ENCODE measurements around the gene LOC101059915.
"Not testable (repeated sequence)": the region's sequence is repeated elsewhere in the genome, so short reads cannot be mapped to it uniquely, and the experiment has no call there.

The LOC101059915 gene

DNA sequence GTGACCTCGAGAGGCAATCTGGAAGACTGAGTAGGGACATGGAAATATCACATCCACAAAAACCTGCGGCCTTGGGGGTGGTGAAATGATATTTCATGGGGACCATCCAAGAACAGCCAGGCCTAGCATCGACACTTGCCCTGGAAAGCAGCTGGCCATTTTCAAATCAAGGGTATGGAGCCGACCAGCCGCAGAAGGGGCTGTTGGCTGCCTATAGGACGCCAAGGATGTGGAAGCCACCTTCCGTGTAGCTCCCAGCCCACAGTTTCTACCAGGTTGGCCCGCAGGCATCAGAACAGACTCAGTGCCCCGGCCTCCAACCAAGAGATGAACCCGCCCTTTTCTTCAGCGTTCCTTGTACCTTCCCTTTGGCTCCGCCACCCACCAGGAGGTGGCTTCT lies 5.4 kb upstream of the LOC101059915 start:
- Mint-ChIP-seq H3K36me3 (no peaks in the 10 kb centered on the region), H3K4me3 (no peak overlapping the region), H3K27ac (no peak overlapping the region), H3K4me1 (peaks cover 14% of the 10 kb centered on the region), H3K27me3 (no peaks in the 10 kb centered on the region), H3K9me3 (no peaks in the 10 kb centered on the region)

DNA sequence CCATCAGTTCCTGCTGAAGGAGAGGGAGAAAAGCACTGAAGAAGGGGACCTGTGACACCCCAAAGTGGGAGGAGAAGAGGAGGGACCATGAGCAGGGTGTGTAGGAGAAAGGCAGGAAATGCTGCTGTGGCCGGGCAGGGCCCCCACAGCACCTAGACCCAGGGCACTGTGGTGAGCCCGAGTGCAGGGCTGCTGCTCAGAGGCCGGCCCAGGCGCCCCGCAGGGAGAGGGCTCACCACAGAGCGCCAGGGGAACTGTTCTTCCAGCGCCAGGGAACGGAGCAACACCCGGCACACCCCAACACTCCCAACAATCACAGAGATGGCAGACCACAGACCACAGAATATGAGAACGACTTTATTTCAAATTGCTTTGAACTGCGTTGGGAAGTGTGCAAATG lies 4.7 kb upstream of the LOC101059915 start:
- H3K36me3 Mint-ChIP-seq, H3K9me3 Mint-ChIP-seq, H3K27me3 Mint-ChIP-seq: not testable (repeated sequence)
- H3K27ac Mint-ChIP-seq, result peak overlapping the region; percentile 78
- peaks cover 14% of the 10 kb centered on the region for H3K4me1 Mint-ChIP-seq
- H3K4me3 Mint-ChIP-seq, result peak overlapping the region; percentile 58

DNA sequence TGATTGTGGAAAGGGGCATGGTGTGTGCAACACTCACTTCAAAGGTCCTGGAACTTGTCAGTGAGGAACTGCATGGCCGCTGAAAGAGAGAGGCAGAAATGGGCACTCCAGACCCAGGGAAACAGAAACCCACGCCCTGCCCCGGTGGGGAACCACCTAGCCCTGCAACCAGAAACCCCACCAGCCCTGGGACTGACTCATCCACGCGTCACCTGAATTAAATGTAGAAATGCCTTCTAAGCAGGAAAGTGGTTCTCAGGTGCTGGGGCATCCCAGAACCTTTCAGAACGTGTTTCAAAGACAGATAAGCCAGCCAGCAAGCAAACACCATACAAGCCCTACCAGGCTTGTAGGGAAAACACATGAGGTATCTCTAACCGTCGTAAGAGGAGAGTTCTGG lies 4.1 kb upstream of the LOC101059915 start:
- H3K36me3 Mint-ChIP-seq, H3K27me3 Mint-ChIP-seq, H3K9me3 Mint-ChIP-seq, H3K27ac Mint-ChIP-seq: not testable (repeated sequence)
- Mint-ChIP-seq H3K4me3 (peak overlapping the region; percentile 60), H3K4me1 (peaks cover 14% of the 10 kb centered on the region)

DNA sequence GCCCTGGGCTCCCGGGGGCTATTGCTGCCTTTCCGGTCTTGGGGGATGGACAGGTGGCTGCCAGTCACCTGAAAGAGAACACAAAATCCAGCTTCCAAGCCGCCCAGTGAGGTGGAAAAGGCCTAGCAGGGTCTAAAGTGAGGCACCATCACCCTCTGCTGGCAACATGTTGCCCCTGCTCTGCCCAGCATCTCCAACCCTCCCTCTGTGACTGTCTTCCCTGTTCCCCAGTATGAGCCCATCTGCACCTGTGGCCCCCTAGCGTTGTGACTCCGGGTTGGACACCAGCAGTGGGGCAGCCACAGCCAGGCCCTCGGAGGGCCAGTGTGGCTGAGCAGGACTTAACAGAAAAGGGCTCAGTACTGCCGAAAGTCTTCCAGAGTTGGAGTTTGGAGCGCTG lies 3.1 kb upstream of the LOC101059915 start:
- not testable (repeated sequence) for H3K27me3 Mint-ChIP-seq, H3K4me3 Mint-ChIP-seq, H3K9me3 Mint-ChIP-seq, H3K27ac Mint-ChIP-seq, H3K36me3 Mint-ChIP-seq
- peaks cover 14% of the 10 kb centered on the region for H3K4me1 Mint-ChIP-seq

DNA sequence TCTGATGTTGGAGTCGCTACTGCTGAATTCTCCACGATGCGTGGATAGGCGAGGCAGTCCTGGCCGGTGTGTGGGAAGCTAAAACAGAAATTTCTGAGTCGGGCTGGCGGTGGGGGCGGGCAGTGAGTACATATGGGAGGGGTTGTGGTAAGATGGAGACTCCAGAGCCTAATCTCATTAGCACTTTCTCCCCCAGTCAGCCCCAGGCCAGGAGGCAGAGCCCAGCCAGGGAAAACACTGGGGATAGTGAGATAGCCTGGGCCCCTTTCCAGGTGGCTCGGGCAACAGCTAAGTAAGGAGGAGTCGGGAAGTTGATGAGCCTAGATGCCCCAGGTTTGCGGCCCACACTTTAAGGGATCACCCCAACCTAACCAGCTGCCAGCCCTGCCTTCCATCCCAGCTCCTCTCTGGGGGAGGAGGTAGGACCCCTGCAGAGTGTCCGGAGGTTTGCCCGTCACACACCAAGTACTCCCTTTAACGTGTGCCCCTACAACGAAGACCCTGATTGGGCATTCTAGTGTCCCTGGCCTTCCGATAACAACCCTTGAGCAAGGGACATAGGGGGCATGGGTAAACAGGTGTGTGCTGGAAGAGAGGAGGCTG lies 2.4 kb upstream of the LOC101059915 start:
- no peak overlapping the region for H3K4me3 Mint-ChIP-seq
- H3K36me3 Mint-ChIP-seq, result no peaks in the 10 kb centered on the region
- H3K27me3 Mint-ChIP-seq, result no peaks in the 10 kb centered on the region
- H3K27ac Mint-ChIP-seq, result no peak overlapping the region
- no peaks in the 10 kb centered on the region for H3K9me3 Mint-ChIP-seq
- H3K4me1 Mint-ChIP-seq, result peaks cover 14% of the 10 kb centered on the region

DNA sequence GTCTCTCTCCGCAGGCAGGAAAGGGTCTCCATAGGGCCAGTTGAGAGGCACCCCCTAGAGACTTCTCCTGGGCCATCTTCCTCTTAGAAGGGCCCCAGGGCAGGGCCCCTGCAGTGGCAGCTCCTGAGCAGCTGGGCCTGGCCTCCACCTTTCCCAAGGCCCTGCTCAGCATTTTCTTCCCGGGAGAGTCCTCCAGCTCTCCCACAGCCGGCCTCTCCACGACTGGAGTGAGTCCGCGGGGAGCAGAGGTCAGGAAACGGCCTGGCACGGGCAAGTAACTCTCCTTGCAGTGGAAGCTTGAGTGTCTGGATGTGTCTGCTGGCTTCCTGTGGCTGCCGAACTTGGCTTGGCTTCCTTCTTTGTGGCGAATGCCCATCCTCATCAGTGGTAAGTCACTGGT lies 1.6 kb upstream of the LOC101059915 start:
- Mint-ChIP-seq H3K4me1 (peaks cover 21% of the 10 kb centered on the region), H3K27me3 (no peaks in the 10 kb centered on the region), H3K27ac (no peak overlapping the region), H3K9me3 (no peaks in the 10 kb centered on the region), H3K36me3 (no peaks in the 10 kb centered on the region), H3K4me3 (no peak overlapping the region)

DNA sequence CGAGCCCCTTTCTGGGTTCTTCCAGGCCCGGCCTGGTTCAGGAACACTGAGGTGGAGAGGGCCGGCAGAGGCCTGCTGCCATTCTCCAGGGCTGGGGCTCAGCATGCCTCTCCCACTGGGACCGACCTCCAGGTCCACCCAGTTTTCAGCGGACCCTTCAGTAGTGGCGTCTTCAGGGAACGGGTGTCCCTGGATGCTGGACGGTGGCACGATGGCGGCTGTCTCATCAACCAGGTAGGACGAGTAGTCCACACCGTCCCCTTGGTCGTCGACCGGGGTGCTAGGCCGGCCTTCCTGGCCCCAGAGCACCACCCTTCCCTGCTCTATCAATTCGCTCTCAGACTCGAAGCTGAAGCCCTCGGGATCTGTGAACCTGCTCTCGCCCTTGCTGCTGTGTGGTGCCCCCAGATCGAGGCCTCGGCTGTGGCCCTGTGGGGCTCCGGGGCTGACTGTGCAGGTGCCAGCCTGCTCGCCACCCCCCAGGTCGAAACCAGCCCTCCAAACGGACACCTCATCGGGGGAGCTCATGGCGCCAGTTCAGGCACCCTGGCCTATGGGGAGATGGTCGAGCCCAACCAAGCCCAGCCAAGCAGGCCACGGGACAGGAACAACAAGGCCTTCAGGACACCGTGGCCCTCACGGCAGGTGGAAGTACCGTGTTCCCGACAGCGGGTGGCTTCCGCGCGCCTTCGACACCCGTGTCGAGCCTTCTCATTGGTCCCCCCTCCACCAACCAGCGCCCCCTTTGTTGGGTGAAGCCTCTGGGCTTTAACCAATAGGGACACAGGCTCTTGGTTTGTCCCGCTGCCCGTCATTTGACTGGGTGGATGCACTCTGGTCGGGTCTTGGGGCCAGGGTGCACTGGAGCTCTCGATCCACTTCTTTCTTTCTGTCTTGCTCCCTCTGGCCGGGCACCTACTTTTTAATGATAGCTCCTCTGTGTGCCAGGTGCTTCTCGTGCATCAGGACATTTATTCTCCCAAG lies 814 bp upstream of the LOC101059915 start:
- H3K27ac Mint-ChIP-seq, result no peak overlapping the region
- no peaks in the 10 kb centered on the region for H3K27me3 Mint-ChIP-seq
- no peaks in the 10 kb centered on the region for H3K9me3 Mint-ChIP-seq
- peaks cover 28% of the 10 kb centered on the region for H3K4me1 Mint-ChIP-seq
- H3K36me3 Mint-ChIP-seq, result no peaks in the 10 kb centered on the region
- H3K4me3 Mint-ChIP-seq, result no peak overlapping the region

DNA sequence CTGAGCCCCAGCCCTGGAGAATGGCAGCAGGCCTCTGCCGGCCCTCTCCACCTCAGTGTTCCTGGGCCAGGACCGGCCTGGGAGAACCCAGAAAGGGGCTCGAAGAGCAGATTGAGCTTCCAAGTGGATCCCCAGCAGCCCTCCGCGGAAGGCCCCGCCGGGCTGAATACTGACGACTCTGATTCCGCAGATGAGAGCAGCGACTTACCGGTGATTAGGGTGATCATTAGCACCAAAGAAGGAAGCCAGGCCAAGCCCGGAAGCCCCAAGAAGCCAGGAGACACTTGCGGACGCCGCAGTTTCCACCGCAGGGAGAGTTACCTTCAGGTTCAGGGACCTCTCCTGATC lies 876 bp downstream of the LOC101059915 start:
- no peak overlapping the region for H3K4me3 Mint-ChIP-seq
- no peaks in the 10 kb centered on the region for H3K27me3 Mint-ChIP-seq
- H3K27ac Mint-ChIP-seq, result no peak overlapping the region
- H3K36me3 Mint-ChIP-seq, result no peaks in the 10 kb centered on the region
- no peaks in the 10 kb centered on the region for H3K9me3 Mint-ChIP-seq
- H3K4me1 Mint-ChIP-seq, result peaks cover 26% of the 10 kb centered on the region

DNA sequence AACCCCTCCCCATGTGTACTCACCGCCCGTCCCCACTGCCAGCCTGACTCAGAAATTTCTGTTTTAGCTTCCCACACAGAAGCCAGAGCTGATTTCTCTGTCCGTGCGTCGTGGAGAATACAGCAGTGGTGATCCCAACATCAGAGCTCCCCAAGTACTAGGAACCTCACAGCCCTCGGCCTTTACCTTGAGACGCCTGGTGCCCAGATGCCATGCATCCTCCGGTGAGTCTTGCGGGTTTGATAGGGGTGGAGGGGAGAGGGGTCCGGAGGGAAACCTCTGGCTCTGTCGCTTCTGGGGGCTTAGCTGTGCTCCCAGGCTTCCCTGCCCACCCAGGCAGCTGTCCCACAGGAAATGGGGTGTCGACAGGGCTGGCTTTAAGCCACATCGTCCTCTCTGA lies 2.1 kb downstream of the LOC101059915 start:
- Mint-ChIP-seq H3K4me1 (peaks cover 20% of the 10 kb centered on the region), H3K9me3 (no peaks in the 10 kb centered on the region), H3K27me3 (no peaks in the 10 kb centered on the region), H3K4me3 (no peak overlapping the region), H3K27ac (no peak overlapping the region), H3K36me3 (no peaks in the 10 kb centered on the region)

DNA sequence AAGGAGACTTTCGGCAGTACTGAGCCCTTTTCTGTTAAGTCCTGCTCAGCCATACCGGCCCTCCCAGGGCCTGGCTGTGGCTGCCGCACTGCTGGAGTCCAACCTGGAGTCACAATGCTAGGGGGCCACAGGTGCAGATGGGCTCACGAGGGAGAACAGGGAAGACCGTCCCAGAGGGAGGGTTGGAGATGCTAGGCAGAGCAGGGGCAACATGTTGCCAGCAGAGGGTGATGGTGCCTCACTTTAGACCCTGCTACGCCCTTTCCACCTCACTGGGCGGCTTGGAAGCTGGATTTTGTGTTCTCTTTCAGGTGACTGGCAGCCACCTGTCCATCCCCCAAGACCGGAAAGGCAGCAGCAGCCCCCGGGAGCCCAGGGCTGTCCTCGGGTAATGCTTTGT lies 2.6 kb downstream of the LOC101059915 start:
- H3K27ac Mint-ChIP-seq, result not testable (repeated sequence)

DNA sequence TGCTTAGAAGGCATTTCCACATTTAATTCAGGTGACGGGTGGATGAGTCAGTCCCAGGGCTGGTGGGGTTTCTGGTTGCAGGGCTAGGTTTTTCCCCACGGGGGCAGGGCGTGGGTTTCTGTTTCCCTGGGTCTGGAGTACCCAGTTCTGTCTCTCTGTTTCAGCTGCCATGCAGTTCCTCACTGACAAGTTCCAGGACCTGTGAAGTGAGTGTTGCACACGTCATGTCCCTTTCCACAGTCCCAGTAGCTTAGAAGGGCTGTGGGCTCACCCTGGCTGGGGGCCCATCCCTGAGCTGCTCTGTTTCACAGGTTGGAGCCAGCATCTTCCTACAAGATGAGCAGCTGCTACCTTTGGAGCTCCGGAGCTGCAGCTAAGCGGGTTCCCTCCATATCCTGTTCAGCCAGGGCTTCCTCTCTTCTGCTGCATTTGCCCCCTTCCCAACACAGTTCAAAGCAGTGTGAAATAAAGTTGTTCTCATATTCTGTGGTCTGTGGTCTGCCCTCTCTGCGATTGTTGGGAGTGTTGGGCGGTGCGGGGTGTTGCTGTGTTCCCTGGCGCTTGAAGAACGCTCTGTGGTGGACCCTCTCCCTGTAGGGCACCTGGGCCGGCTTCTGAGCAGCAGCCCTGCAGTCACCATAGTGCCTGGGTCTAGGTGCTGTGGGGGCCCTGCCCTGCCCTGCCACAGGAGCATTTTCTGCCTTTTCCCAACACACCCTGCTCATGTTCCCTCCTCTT lies 3.9 kb downstream of the LOC101059915 start:
- Mint-ChIP-seq H3K4me3 (peak overlapping the region; percentile 13), H3K36me3 (no peaks in the 10 kb centered on the region), H3K4me1 (peaks cover 20% of the 10 kb centered on the region), H3K27me3 (no peaks in the 10 kb centered on the region), H3K27ac (no peak overlapping the region), H3K9me3 (no peaks in the 10 kb centered on the region)

More for the DNA sequence above, 2.6 kb downstream of the LOC101059915 start:
- H3K9me3 Mint-ChIP-seq, H3K4me3 Mint-ChIP-seq, H3K36me3 Mint-ChIP-seq, H3K27me3 Mint-ChIP-seq: not testable (repeated sequence)
- peaks cover 20% of the 10 kb centered on the region for H3K4me1 Mint-ChIP-seq

DNA sequence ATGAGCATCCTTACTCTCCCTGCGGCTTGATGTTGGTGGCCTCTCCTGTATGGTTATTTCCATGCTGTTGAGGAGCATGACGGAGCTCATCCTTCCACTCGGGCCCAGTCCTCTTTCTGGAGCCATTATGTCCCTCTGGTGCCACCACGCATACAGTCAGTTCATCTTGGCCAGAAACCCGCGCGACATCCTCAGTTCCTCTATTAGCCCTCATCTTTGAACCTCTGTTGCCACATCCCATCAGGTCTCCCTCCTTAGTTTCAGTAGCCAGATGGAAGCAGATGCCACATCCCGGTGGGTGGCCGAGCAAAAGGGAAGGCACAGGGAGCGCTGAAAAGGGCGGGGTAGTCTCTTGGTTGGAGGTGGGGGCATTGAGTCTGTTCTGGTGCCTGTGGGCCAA lies 4.6 kb downstream of the LOC101059915 start:
- H3K9me3 Mint-ChIP-seq, result no peaks in the 10 kb centered on the region
- H3K36me3 Mint-ChIP-seq, result no peaks in the 10 kb centered on the region
- H3K27me3 Mint-ChIP-seq, result no peaks in the 10 kb centered on the region
- H3K27ac Mint-ChIP-seq, result no peak overlapping the region
- H3K4me1 Mint-ChIP-seq, result peaks cover 20% of the 10 kb centered on the region
- peak overlapping the region; percentile 51 for H3K4me3 Mint-ChIP-seq

DNA sequence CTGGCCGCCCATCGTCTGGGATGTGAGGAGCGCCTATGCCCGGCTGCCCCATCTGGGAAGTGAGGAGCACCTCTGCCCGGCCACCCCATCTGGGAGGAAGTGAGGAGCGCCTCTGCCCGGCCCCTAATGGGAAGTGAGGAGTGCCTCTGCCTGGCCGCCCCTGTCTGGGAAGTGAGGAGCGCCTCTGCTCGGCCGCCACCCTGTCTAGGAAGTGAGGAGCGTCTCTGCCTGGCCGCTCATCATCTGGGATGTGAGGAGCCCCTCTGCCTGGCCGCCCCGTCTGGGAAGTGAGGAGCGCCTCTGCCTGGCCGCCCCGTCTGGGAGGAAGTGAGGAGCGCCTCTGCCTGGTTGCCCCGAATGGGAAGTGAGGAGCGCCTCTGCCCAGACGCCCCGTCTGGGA lies 8.3 kb downstream of the LOC101059915 start:
- not testable (repeated sequence) for H3K4me3 Mint-ChIP-seq, H3K27ac Mint-ChIP-seq, H3K36me3 Mint-ChIP-seq, H3K9me3 Mint-ChIP-seq, H3K27me3 Mint-ChIP-seq
- H3K4me1 Mint-ChIP-seq, result peaks cover 15% of the 10 kb centered on the region

DNA sequence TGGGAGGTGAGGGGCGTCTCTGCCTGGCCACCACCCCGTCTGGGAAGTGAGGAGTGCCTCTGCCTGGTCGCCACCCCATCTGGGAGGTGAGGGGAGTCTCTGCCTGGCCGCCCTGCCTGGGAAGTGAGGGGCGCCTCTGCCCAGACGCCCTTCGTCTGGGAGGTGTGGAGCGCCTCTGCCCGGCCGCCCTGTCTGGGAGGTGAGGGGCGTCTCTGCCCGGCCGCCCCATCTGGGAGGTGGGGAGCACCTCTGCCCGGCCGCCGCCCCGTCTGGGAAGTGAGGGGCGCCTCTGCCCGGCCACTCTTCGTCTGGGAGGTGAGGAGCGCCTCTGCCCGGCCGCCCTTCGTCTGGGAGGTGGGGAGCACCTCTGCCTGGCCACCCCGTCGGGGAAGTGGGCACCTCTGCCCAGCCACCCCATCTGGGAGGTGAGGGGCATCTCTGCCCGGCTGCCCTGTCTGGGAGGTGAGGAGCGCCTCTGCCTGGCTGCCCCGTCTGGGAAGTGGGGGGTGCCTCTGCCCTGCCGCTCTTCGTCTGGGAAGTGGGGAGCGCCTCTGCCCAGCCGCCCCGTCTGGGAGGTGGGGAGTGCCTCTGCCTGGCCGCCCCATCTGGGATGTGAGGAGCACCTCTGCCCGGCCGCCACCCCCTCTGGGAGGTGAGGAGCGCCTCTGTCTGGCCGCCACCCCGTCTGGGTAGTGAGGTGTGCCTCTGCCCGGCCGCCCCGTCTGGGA lies 8.9 kb downstream of the LOC101059915 start:
- not testable (repeated sequence) for H3K27me3 Mint-ChIP-seq, H3K9me3 Mint-ChIP-seq, H3K4me3 Mint-ChIP-seq

DNA sequence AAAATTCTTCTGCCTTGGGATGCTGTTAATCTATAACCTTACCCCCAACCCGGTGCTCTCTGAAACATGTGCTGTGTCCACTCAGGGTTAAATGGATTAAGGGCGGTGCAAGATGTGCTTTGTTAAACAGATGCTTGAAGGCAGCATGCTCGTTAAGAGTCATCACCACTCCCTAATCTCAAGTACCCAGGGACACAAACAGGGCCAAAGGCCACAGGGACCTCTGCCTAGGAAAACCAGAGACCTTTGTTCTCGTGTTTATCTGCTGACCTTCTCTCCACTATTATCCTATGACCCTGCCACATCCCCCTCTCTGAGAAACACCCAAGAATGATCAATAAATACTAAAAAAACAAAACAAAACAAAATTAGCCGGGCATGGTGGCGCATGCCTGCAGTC lies 9.8 kb downstream of the LOC101059915 start:
- not testable (repeated sequence) for H3K4me3 Mint-ChIP-seq, H3K36me3 Mint-ChIP-seq, H3K27me3 Mint-ChIP-seq, H3K9me3 Mint-ChIP-seq, H3K4me1 Mint-ChIP-seq, H3K27ac Mint-ChIP-seq

More for the DNA sequence above, 8.9 kb downstream of the LOC101059915 start:
- not testable (repeated sequence) for H3K36me3 Mint-ChIP-seq, H3K27ac Mint-ChIP-seq, H3K4me1 Mint-ChIP-seq

Measured in activated naive CD4-positive, alpha-beta T cell treated with anti-CD3 and anti-CD28 coated beads, Interleukin-2, amount 50 U/mL, for 24 hours (primary cell).